Urinary bladder (tissue), 4 donors: ENCODE results near the gene KRT83. TPM values are rescaled to one million over a fixed set of nuclear protein-coding genes. Genes with fewer than 3 reads are reported as not detected.
"Not testable (repeated sequence)": the region's sequence is repeated elsewhere in the genome, so short reads cannot be mapped to it uniquely, and the experiment has no call there.

Experiments used
- DNase-seq: peaks from one replicate; pipeline ENCODE4 v3.0.0-alpha.2; 2015; ENCODE audit errors: extremely low spot score
- H3K27ac ChIP-seq: one replicate; pipeline ENCODE4 v1.5.1; 2013; ENCODE audit warnings: low read depth, mild to moderate bottlenecking, moderate library complexity
- H3K36me3 ChIP-seq: one replicate; pipeline ENCODE4 v1.6.1; 2013; ENCODE audit warnings: mild to moderate bottlenecking, moderate library complexity; ENCODE audit not compliant: insufficient read depth
- H3K4me1 ChIP-seq: one replicate; pipeline ENCODE4 v1.6.1; 2013; ENCODE audit warnings: mild to moderate bottlenecking, moderate library complexity; ENCODE audit not compliant: insufficient read depth
- H3K4me3 ChIP-seq: one replicate; pipeline ENCODE4 v1.5.1; 2013; ENCODE audit warnings: low read depth, low read length
- WGBS: extraction: QIAGEN DNeasy Blood & Tissue Kit; methylation state at CpG from one replicate; pipeline ENCODE4 v1.1.7; 2013; 5-methylcytosine and 5-hydroxymethylcytosine counted together
- polyA plus RNA-seq: library from polyadenylated mRNA; stranded (reverse); fragments of 200-250 nt; gene quantifications from one replicate; pipeline ENCODE4 v1.2.3, GENCODE V29; 2013
- total RNA-seq: library from RNA; depleted of rRNA; stranded (reverse); fragments of >200 nt; gene quantifications from one replicate; pipeline ENCODE4 v1.2.3, GENCODE V29; 2014
- donor health status: healthy with polysubstance abuse.
- donor health status: healthy.

Gene KRT83
- total and polyA plus RNA-seq, 2 donors, result not detected

- WGBS, result 79% methylated on average over 11 of the region's 11 CpGs
- H3K4me3 ChIP-seq, result no peak overlapping the region
- no peak overlapping the region for H3K27ac ChIP-seq
- DNase-seq, result no peak
- H3K36me3 ChIP-seq, result no peaks in the 10 kb centered on the region
- H3K4me1 ChIP-seq, result no peaks in the 10 kb centered on the region
These were observed 15.1 kb downstream of the KRT83 start for GRCh38 chr12:52305921-52306705.

DNA sequence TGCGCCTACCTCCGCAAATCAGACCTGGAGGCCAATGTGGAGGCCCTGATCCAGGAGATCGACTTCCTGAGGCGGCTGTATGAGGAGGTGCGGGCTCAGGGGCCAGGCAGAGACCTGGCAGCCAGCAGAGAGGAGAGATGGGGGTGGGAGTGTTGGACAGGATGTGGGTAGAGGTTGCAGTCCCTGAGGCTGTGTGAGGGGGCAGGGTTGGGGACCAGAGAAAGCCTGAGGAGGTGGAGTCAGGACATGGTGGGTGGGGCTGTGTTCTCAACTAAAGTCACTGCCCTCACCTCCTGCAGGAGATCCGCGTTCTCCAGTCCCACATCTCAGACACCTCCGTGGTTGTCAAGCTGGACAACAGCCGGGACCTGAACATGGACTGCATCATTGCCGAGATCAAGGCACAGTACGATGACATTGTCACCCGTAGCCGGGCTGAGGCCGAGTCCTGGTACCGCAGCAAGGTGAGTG, 16.2 kb downstream of the KRT83 start:
- not testable (repeated sequence) for H3K36me3 ChIP-seq, H3K4me3 ChIP-seq, DNase-seq, H3K27ac ChIP-seq, H3K4me1 ChIP-seq
- WGBS, result 84% methylated on average over 15 of the region's 15 CpGs

DNA sequence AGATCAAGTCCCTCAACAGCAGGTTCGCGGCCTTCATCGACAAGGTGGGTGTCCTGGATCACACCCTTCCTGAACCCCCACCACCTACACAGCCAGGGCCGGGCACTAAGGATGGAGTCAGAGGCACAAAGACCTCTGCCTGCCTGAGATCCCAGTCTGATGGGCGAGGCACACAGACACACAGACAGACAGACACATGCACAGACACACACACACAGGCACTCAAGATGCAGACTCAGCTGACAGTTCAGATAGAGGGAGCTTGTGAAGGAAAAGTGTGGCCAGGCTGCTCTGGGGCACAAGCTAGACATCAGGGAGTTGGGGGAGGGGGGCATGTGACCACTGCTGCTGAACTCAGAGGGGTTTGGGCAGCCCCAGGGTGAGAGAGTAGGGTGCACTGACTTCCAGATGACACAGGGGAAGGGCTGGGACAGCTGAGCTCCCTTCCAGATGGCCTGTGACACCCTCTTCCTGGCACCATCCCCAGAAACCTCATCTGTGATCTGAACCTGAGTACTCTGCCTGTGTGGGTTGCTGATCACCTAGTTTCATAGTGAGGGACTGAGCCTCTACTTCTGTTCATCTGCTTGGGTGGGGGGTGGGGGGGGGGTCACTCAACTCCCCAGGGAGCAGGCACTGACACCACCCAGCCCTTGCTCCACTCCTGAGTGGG, 18.8 kb downstream of the KRT83 start:
- not testable (repeated sequence) for H3K27ac ChIP-seq, DNase-seq, H3K36me3 ChIP-seq, H3K4me3 ChIP-seq, H3K4me1 ChIP-seq
- no CpG with 5 or more reads among the region's 5 CpGs for WGBS

- WGBS, result 79% methylated on average over 22 of the region's 31 CpGs
- not testable (repeated sequence) for H3K4me3 ChIP-seq, H3K4me1 ChIP-seq, H3K36me3 ChIP-seq, H3K27ac ChIP-seq, DNase-seq
These were observed 19.5 kb downstream of the KRT83 start for GRCh38 chr12:52301721-52302120.

DNA sequence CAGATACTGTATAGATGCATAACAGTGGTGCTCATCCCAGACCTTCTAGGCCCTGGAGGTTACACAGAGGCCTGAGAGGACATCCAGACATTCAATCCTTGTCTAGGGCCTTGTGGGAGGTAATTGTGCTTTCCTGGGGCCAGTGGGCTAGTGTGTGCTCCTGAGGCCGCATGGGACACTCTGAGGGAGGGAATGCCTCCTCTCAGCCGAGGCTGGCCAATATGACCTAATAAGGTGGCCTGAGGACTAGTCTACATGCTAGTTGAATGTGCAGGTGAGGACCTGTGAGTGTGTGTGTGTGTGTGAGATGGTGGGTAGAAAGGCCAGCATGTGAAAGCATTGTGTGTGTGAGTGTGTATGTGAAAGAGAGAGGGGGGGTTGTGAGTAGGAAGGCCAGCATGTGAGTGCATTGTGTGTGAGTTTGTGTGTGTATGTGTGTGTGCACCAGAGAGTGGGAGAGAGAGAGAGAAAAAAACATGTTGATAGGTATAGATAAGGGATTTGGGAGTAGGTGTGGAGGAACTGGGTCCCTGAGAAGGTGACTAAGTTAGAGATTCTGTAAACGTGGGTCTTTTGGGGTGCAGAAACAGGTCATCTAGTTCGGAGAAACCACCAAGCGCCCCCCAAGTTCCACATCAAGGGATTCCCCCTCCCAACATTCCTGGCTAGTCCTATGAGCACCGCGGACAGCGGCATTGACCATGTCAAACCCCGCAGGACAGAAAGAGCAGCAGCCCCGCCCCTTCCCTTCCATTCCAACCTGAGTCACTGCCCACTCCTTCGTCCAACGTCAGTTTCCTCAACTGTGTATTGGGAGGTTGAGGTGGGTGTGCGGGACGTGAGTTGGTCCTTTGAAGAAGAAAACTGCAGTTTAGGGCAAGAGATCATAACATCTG, 20.2 kb downstream of the KRT83 start:
- WGBS, result 49% methylated on average over 14 of the region's 14 CpGs

DNA sequence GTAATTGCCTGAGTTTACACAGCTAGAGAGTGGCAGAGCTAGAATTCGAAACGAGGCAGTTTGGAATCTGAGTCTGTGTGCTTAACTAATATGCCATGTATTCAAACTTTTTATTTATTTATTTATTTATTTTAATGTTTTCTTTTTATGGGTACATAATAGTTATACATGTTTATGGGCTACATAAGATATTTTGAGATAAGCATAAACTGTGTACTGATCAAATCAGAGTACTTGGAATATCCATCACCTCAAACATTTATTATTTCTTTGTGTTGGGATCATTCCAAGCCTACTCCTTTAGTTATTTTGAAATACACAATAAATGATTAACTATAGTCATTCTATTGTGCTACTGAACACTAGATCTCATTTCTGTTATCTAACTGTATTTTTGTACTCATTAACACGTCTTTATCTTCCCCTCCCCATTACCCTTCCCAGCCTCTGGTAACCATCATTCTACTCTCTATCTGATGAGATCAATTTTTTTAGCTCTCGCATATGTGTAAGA, 22.5 kb downstream of the KRT83 start:
- Histone ChIP-seq H3K27ac (no peak overlapping the region), H3K36me3 (no peaks in the 10 kb centered on the region), H3K4me1 (no peaks in the 10 kb centered on the region), H3K4me3 (no peak overlapping the region)
- 69% methylated on average over 4 of the region's 4 CpGs for WGBS
- DNase-seq, result no peak

More for the DNA sequence above, 20.2 kb downstream of the KRT83 start:
- DNase-seq, result no peak
- no peaks in the 10 kb centered on the region for H3K36me3 ChIP-seq
- no peak overlapping the region for H3K4me3 ChIP-seq
- no peak overlapping the region for H3K27ac ChIP-seq
- no peaks in the 10 kb centered on the region for H3K4me1 ChIP-seq

GRCh38 chr12:52296572-52297215, 24.5 kb downstream of the KRT83 start:
- no peak overlapping the region for H3K27ac ChIP-seq
- H3K4me1 ChIP-seq, result no peaks in the 10 kb centered on the region
- WGBS, result 90% methylated on average over 5 of the region's 5 CpGs
- DNase-seq, result no peak
- H3K4me3 ChIP-seq, result no peak overlapping the region
- H3K36me3 ChIP-seq, result no peaks in the 10 kb centered on the region

GRCh38 chr12:52295663-52296062, 25.5 kb downstream of the KRT83 start:
- no peaks in the 10 kb centered on the region for H3K36me3 ChIP-seq
- 80% methylated on average over 1 of the region's 1 CpG for WGBS
- no peak overlapping the region for H3K4me3 ChIP-seq
- no peak overlapping the region for H3K27ac ChIP-seq
- no peaks in the 10 kb centered on the region for H3K4me1 ChIP-seq
- DNase-seq, result no peak

GRCh38 chr12:52294803-52295202, 26.4 kb downstream of the KRT83 start:
- H3K4me3 ChIP-seq, result no peak overlapping the region
- no peaks in the 10 kb centered on the region for H3K4me1 ChIP-seq
- H3K27ac ChIP-seq, result no peak overlapping the region
- DNase-seq, result no peak
- WGBS, result 28% methylated on average over 1 of the region's 1 CpG
- no peaks in the 10 kb centered on the region for H3K36me3 ChIP-seq

DNA sequence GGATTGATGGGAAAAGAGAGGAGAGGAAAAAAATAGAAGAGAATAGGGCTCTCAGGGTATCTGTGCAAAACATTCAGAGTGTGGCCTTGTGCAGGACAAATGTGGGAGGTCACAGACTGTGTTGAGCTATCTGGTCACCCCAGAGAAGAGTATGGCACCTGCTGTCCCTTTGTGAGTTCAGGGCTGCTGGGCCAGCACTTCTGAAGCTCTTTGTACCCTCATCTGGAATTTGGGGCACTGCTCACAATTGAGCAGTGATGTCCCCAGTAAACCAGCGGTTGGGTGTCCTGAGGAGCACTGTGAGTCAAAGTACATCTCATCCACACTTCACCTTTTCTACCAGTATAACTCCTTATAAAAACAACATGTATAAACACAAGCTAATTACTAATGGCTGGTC, 27.3 kb downstream of the KRT83 start:
- H3K36me3 ChIP-seq, result no peaks in the 10 kb centered on the region
- 92% methylated on average over 1 of the region's 1 CpG for WGBS
- H3K4me3 ChIP-seq, result no peak overlapping the region
- no peaks in the 10 kb centered on the region for H3K4me1 ChIP-seq
- no peak for DNase-seq
- no peak overlapping the region for H3K27ac ChIP-seq

DNA sequence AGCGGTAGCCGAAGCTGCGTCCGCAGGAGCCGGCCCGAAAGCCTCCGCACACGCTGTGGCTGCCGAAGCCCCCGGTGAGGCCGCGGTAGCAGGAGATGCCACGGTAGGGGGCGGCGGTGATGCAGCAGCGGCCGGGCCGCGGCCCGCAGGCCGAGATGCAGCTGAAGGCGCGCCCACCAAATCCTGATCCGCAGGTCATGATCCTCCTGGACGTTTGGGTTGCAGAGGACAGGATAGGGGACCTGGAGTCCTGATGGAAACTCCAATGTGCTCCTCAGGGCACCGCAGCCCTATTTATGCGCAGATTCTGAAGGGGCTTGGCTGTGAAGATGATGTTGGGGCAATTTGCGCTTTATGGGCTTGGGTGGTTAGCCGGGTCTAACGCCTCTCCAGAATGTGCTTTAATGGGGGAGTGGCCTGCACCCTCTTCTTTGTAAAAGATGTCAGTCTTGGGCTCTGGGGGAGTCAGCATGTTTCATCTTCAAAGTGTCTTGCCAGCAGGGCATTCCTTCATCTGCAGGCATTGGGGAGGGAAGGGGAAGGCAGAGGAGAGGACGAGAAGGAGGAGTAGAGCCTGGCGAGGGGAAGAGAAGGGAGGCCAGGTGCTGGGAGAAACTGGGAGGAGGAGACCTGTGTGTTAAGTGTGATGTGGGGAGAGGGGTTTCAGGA, 29.8 kb downstream of the KRT83 start, which contains the start of gene KRT81:
KRT81 (minus strand) TSS at position 268 of the 669 bp plus-strand sequence; CDS start at position 199, 69 bp downstream.
- H3K27ac ChIP-seq, result no peak within 1 kb of the TSS
- DNase-seq, result no peak
- no peaks in the 10 kb centered on the region for H3K4me1 ChIP-seq
- no peaks in the 10 kb centered on the region for H3K36me3 ChIP-seq
- WGBS, result 59% methylated on average over 23 of the region's 32 CpGs
- no peak within 1 kb of the TSS for H3K4me3 ChIP-seq

- H3K27ac ChIP-seq, H3K4me3 ChIP-seq, DNase-seq, H3K36me3 ChIP-seq, H3K4me1 ChIP-seq: not testable (repeated sequence)
- no CpG with 5 or more reads among the region's 5 CpGs for WGBS
These were observed 30.6 kb downstream of the KRT83 start for GRCh38 chr12:52290483-52291134.
